GM13977 (cell line): ENCODE results near the gene BHLHE40.

Experiments
- DNase-seq: peaks from one replicate; pipeline ENCODE4 v3.0.0; 2012; ENCODE audit warnings: low spot score
- CTCF ChIP-seq: IDR thresholded peaks from 2 replicates; pipeline ENCODE4 v1.5.1; 2012; ENCODE audit warnings: mild to moderate bottlenecking, control low read depth; ENCODE audit not compliant: insufficient read depth; ENCODE audit errors: extremely low read depth, missing control alignments
- in situ Hi-C: fragments of 300-500 bp; cut with MboI; formaldehyde crosslinking; loops from one replicate; pipeline ENCODE4 v1.12.0; 2022; ENCODE audit warnings: low sequenced_read_pairs, low pct_unique_long_range_greater_than_20kb, mixed read lengths, inconsistent platforms; ENCODE audit not compliant: unreplicated experiment

The BHLHE40 gene

DNA sequence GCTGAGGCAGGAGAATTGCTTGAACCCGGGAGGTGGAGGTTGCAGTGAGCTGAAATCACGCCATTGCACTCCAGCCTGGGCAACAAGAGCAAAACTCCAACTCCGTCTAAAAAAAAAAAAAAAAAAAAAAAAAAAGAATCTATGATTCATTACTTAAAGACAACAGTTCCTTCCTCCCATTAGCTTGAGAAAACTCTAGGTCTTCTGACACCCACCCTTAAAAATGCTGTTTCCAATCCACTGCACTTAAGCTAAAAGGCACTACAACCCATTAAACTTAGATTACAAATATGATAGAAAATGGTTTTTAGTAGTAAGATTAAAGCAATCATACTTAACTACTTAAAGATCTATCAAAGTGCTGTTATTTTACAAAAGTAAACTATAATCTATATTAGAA, 40.0 kb upstream of the BHLHE40 start:
- DNase-seq: no peak
- no peak for TF ChIP-seq CTCF
- in situ Hi-C loops: no loop called here

DNA sequence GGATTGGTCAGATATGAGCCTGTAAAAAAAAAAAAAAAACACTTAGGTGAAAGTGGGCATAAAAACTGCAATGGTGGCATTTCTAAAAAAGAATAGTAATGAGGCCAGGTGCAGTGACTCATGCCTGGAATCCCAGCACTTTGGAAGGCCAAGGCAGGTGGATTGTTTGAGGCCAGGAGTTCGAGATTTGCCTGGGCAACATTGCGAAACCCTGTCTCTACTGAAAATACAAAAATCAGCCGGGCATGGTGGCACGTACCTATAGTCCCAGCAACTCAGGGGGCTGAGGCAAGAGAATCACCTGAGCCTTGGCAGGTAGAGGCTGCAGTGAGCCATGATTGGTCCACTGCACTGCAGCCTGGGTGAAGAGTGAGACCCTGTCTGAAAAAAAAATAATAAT, 38.3 kb upstream of the BHLHE40 start:
- in situ Hi-C loops: no loop called here
- no peak for TF ChIP-seq CTCF
- no peak for DNase-seq

DNA sequence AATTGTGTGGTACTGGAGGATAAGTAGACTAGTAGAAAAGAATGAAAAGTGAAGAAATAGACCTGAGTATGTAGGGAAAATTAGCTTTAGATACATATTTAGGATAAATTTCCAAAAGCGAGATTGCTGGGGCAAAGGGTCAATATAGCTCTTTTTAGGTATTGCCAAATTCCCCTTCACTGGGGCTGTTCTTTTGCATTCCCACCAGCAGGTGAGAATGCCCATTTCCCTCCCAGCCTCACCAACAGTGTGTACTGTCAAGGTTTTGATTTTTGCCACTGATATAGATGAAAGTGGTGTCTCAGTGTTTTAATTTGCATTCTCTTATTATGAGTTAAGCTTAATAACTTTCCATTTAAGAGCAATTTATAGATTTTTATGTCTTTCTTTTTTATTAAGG, 35.7 kb upstream of the BHLHE40 start:
- DNase-seq: no peak
- no peak for TF ChIP-seq CTCF
- in situ Hi-C loops: no loop called here

- no peak for DNase-seq
- in situ Hi-C loops: no loop called here
- TF ChIP-seq CTCF: no peak
These were observed 33.9 kb upstream of the BHLHE40 start for GRCh38 chr3:4945324-4945723.

DNA sequence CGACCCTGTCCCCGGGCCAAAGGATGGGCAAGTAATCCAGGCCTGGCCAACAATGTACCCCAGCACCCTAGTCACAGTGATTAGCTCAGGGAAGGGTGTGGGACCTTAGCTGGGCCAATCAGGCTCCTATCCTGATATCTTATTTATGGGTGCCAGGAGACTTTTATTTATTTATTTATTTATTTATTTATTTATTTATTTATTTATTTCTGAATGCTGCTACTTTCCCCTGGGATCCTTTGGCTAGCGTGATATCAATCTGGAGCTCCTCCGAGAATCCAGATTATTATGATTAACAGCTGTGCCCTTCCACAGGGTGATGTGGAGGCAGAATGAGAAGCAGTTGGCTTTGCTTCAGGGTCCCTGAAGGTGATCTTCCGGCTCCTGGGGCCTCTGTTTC, 32.2 kb upstream of the BHLHE40 start:
- TF ChIP-seq CTCF: no peak
- DNase-seq: no peak
- in situ Hi-C loops: no loop called here

DNA sequence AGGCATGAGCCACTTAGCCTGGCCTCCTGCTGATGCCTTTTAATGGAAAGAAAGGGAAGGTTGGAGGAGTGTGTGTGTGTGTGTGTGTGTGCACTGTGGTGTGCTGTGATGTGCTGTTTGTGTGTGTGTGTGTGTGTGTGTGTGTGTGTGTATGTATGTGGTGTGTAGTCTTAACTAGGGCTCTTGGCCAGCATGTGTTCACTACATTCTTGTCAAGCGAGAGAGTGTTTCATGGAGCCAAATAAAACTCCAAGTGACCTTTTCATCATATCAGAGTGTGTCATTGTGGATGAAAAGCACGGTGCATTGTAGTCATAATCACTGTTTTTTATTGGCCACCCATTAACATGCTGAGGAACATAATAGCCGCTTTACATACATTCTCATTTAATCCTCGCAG, 30.8 kb upstream of the BHLHE40 start:
- in situ Hi-C loops: no loop called here
- DNase-seq: no peak
- TF ChIP-seq CTCF: no peak

DNA sequence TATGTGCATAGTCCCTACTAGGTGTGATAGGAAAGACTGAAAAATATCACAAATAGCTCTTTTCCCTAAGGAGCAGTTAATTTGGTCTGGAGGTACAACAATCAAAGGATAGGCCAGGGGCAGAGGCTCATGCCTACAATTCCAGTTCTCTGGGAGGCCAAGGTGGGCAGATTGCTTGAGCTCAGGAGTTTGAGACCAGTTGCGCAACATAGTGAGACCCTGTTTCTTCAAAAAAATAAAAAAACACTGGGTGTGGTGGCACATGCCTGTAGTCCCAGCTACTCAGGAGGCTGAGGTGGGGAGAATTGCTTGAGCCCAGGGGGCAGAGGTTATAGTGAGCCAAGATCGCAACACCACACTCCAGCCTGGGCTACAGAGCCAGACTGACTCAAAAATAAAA, 30.2 kb upstream of the BHLHE40 start:
- in situ Hi-C loops: no loop called here
- DNase-seq: no peak
- TF ChIP-seq CTCF: no peak
